Hematopoietic multipotent progenitor cell treated with erythropoietin and hydrocortisone succinate and interleukin-3 and kit ligand, for 4 days (in vitro differentiated cells): ENCODE data around the gene LRRIQ4.

ENCODE experiments used
- DNase-seq: peaks from one replicate; pipeline ENCODE4 v3.0.0-alpha.2; 2015

The LRRIQ4 gene

GRCh38 chr3:169811631-169812331 is 889 bp upstream of the LRRIQ4 start:
- DNase-seq, result peak; percentile 77

- DNase-seq, result peak; percentile 28
Measured at GRCh38 chr3:169813278-169813677, 608 bp downstream of the LRRIQ4 start.

- peak; percentile 90 for DNase-seq
Measured at GRCh38 chr3:169813757-169814517, 1.3 kb downstream of the LRRIQ4 start.

GRCh38 chr3:169815590-169816150 is 3.0 kb downstream of the LRRIQ4 start:
- DNase-seq, result peak; percentile 8

GRCh38 chr3:169818316-169818715 is 5.6 kb downstream of the LRRIQ4 start:
- DNase-seq, result no peak

- DNase-seq, result no peak
Measured at GRCh38 chr3:169822091-169822490, 9.4 kb downstream of the LRRIQ4 start.

- DNase-seq, result no peak
Measured at GRCh38 chr3:169822540-169822939, 9.9 kb downstream of the LRRIQ4 start.

GRCh38 chr3:169822983-169823382 is 10.3 kb downstream of the LRRIQ4 start:
- no peak for DNase-seq

- DNase-seq, result no peak
Measured at GRCh38 chr3:169825316-169825715, 12.6 kb downstream of the LRRIQ4 start.

GRCh38 chr3:169827712-169828111 is 15.0 kb downstream of the LRRIQ4 start:
- DNase-seq, result no peak

GRCh38 chr3:169835533-169835932 is 22.9 kb downstream of the LRRIQ4 start:
- no peak for DNase-seq

GRCh38 chr3:169836078-169836941 is 23.6 kb downstream of the LRRIQ4 start:
- no peak for DNase-seq

- no peak for DNase-seq
Measured at GRCh38 chr3:169836942-169837275, 24.2 kb downstream of the LRRIQ4 start.

- DNase-seq, result no peak
Measured at GRCh38 chr3:169838511-169839030, 25.9 kb downstream of the LRRIQ4 start.

GRCh38 chr3:169841171-169841570 is 28.5 kb downstream of the LRRIQ4 start:
- DNase-seq, result no peak

- DNase-seq, result no peak
Measured at GRCh38 chr3:169842960-169843359, 30.3 kb downstream of the LRRIQ4 start.

- DNase-seq, result no peak
Measured at GRCh38 chr3:169846458-169847193, 34.0 kb downstream of the LRRIQ4 start.

- no peak for DNase-seq
Measured at GRCh38 chr3:169847896-169848295, 35.2 kb downstream of the LRRIQ4 start.

- no peak for DNase-seq
Measured at GRCh38 chr3:169848741-169849140, 36.1 kb downstream of the LRRIQ4 start.

GRCh38 chr3:169850618-169851017 is 37.9 kb downstream of the LRRIQ4 start:
- no peak for DNase-seq

GRCh38 chr3:169855514-169855913 is 42.8 kb downstream of the LRRIQ4 start:
- DNase-seq, result no peak

GRCh38 chr3:169857811-169858210 is 45.1 kb downstream of the LRRIQ4 start:
- no peak for DNase-seq
